ENCODE measurements around the gene MS4A15. TPM values are rescaled to one million over a fixed set of nuclear protein-coding genes. Genes with fewer than 3 reads are reported as not detected.

MS4A15 gene
- total RNA-seq, 1 donor from 2014 or later, result not detected

DNA sequence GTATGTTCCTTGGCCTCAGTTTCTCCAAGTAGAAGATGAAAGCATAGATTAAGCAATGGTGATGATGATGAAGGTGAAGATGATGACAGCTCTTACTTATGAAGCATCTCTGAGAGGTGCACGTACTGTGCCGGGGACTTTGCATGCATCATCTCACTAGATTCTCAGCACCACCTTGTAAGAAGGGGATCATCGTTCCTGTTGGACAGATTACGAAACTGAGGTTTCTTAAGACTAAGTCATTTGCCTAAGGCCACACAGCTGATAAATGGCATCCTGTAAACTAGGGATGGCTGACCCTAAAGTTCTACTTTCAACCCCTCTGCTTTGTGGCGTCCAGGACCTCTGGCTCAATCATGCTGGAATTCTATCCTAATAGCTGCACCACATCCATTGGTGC, 8.7 kb downstream of the MS4A15 start:
- no peak overlapping the region for H3K27ac Mint-ChIP-seq
- POLR2A ChIA-PET, result interaction anchor here (1.5 kb wide), 1 partner anchor 10 kb away, joined by 3 read pairs; no protein-coding TSS in a partner anchor
- H3K27me3 Mint-ChIP-seq, result peaks cover 20% of the 10 kb centered on the region
- no peaks in the 10 kb centered on the region for H3K36me3 Mint-ChIP-seq (ENCODE audit: low read depth)
- TF ChIP-seq, protein P1, sequence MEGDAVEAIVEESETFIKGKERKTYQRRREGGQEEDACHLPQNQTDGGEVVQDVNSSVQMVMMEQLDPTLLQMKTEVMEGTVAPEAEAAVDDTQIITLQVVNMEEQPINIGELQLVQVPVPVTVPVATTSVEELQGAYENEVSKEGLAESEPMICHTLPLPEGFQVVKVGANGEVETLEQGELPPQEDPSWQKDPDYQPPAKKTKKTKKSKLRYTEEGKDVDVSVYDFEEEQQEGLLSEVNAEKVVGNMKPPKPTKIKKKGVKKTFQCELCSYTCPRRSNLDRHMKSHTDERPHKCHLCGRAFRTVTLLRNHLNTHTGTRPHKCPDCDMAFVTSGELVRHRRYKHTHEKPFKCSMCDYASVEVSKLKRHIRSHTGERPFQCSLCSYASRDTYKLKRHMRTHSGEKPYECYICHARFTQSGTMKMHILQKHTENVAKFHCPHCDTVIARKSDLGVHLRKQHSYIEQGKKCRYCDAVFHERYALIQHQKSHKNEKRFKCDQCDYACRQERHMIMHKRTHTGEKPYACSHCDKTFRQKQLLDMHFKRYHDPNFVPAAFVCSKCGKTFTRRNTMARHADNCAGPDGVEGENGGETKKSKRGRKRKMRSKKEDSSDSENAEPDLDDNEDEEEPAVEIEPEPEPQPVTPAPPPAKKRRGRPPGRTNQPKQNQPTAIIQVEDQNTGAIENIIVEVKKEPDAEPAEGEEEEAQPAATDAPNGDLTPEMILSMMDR (IDR thresholded peaks at IDR 0.05), result no peak
- peaks cover 42% of the 10 kb centered on the region for H3K4me1 Mint-ChIP-seq
- CTCF ChIA-PET, result interaction anchor here (7.3 kb wide), 1 partner anchor 11 kb away, joined by 86 read pairs; no protein-coding TSS in a partner anchor
- H3K9me3 Mint-ChIP-seq, result no peaks in the 10 kb centered on the region
- DNase-seq, result no peak
- H3K4me3 Mint-ChIP-seq, result no peak overlapping the region
- no peak for ATAC-seq (ENCODE audit: low read depth)
- intact Hi-C loops (cut with micrococcal nuclease), result loop anchor here (10.0 kb wide), 1 partner anchor 281 kb away; no protein-coding TSS in a partner anchor

GRCh38 chr11:60766547-60766946, 9.9 kb downstream of the MS4A15 start:
- peaks cover 21% of the 10 kb centered on the region for H3K27me3 Mint-ChIP-seq
- ChIA-PET CTCF (interaction anchor here (1.1 to 7.3 kb wide), 3 partner anchors 10 to 502 kb away, joined by 3 to 86 read pairs (median 4); no protein-coding TSS in a partner anchor), POLR2A (interaction anchor here (0.6 kb wide), 1 partner anchor 593 kb away, joined by 3 read pairs; no protein-coding TSS in a partner anchor)
- H3K27ac Mint-ChIP-seq, result no peak overlapping the region
- no peaks in the 10 kb centered on the region for H3K9me3 Mint-ChIP-seq
- intact Hi-C loops (cut with micrococcal nuclease), result loop anchor here (10.0 kb wide), 1 partner anchor 282 kb away; no protein-coding TSS in a partner anchor
- peaks cover 36% of the 10 kb centered on the region for H3K4me1 Mint-ChIP-seq
- ATAC-seq (ENCODE audit: low read depth) (no peak), DNase-seq (no peak)
- TF ChIP-seq, protein P1 (IDR thresholded peaks at IDR 0.05), result no peak
- H3K36me3 Mint-ChIP-seq (ENCODE audit: low read depth), result no peaks in the 10 kb centered on the region
- no peak overlapping the region for H3K4me3 Mint-ChIP-seq

DNA sequence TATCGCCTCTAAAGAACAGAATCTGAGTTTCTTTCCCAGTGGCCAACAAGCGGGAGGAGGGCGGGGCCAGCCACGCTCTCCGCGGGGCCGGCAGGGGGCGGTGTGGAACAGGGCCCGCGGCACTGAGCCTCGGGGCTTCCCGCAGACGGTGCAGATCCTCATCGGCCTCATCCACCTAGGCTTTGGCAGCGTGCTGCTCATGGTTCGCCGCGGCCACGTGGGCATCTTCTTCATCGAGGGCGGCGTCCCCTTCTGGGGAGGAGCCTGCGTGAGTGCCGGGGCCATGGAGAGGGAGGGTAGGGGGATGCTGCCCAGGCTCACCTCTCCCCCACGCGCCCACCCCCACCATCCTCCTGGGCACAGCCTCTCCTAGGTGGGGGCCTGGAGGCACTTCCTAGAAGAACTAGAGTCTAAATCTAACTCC, 10.7 kb downstream of the MS4A15 start:
- Mint-ChIP-seq H3K27ac (no peak overlapping the region), H3K36me3 (ENCODE audit: low read depth) (no peaks in the 10 kb centered on the region), H3K9me3 (no peaks in the 10 kb centered on the region), H3K4me1 (peaks cover 28% of the 10 kb centered on the region), H3K27me3 (peaks cover 26% of the 10 kb centered on the region), H3K4me3 (no peak overlapping the region)
- ATAC-seq (ENCODE audit: low read depth) (no peak), DNase-seq (no peak)
- ChIA-PET POLR2A (no interaction called here), CTCF (interaction anchor here (1.3 to 7.3 kb wide), 2 partner anchors 9 to 134 kb away, joined by 3 to 86 read pairs; no protein-coding TSS in a partner anchor)
- TF ChIP-seq, protein P1 (IDR thresholded peaks at IDR 0.05), result no peak
- intact Hi-C loops (cut with micrococcal nuclease), result loop anchor here (10.0 kb wide), 1 partner anchor 283 kb away; no protein-coding TSS in a partner anchor

DNA sequence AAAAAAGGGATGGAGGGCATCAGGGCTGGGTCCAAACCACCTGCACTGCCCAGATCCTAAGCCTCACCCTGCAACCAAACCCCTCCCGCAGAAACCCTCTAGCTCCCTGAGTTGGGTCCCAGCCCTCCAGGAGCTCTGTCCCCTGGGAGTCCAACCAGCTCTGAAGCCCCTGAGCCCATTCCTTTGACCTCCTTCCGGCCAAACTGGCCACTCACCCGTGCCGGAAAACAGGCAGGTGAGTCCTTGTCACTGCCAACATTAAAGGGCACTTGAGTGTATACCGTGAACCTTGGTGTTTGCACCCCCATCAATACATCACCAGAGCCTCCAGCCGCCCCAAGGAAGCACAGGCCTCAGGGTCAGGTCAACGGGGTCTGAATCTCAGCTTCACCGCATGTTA, 11.5 kb downstream of the MS4A15 start:
- Mint-ChIP-seq H3K27me3 (peaks cover 30% of the 10 kb centered on the region), H3K27ac (no peak overlapping the region), H3K9me3 (no peaks in the 10 kb centered on the region), H3K4me1 (peaks cover 20% of the 10 kb centered on the region), H3K4me3 (no peak overlapping the region), H3K36me3 (ENCODE audit: low read depth) (no peaks in the 10 kb centered on the region)
- POLR2A ChIA-PET, result no interaction called here
- intact Hi-C loops (cut with micrococcal nuclease), result loop anchor here (10.0 kb wide), 1 partner anchor 283 kb away; no protein-coding TSS in a partner anchor
- no peak for DNase-seq
- ATAC-seq (ENCODE audit: low read depth), result no peak
- CTCF ChIA-PET, result no interaction called here
- TF ChIP-seq, protein P1 (IDR thresholded peaks at IDR 0.05), result no peak

GRCh38 chr11:60769273-60769672, 12.6 kb downstream of the MS4A15 start:
- TF ChIP-seq, protein P1 (IDR thresholded peaks at IDR 0.05), result no peak
- Mint-ChIP-seq H3K9me3 (no peaks in the 10 kb centered on the region), H3K36me3 (ENCODE audit: low read depth) (no peaks in the 10 kb centered on the region), H3K4me3 (no peak overlapping the region), H3K4me1 (peaks cover 10% of the 10 kb centered on the region), H3K27ac (no peak overlapping the region), H3K27me3 (peaks cover 30% of the 10 kb centered on the region)
- CTCF ChIA-PET, result no interaction called here
- DNase-seq (no peak), ATAC-seq (ENCODE audit: low read depth) (no peak)
- intact Hi-C loops (cut with micrococcal nuclease), result loop anchor here (10.0 kb wide), 1 partner anchor 284 kb away; no protein-coding TSS in a partner anchor
- POLR2A ChIA-PET, result no interaction called here

Measured in activated B cell treated with CpG ODN at 0.5 μM for 24 hours (primary cell).